ENCODE measurements around the gene KCMF1.

Gene KCMF1

DNA sequence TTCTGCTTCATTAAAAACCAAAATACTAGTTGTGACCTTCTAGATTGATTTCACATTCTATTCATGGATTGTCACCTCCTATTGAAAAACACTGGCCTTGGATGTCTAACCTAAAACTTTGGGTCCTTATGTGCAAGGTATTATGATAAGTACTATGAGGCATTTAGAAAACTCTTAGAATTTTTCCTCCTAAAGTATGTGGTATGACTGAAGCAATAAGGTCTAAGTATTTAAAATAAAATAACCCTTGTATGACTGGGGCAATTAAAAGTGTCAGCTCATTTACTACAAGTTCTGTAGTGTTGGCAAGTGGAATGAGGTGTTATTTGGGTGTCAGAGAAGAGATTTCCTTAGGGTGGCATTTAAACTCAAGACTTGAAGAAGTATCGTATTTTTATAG lies 15.1 kb downstream of the KCMF1 start:
- no peak for DNase-seq

DNA sequence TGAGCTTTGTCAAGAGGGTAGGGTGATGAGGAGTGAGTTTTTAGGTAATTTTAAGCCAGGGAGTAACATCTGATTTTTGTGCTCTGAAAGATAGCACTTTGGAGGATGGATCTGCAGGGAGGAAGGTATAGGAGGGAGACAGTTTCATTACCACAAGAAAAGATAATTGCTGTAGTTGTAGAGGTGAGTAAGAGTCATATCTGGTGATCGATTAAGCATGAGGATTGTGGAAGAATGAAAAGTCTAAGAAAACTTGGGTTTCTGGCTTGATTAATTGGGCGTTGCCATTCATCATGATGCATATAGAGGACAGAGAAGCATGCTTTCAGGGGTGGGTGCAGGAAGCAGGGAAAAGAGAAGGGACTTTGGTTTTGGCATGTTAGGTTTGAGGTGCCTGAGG lies 18.5 kb downstream of the KCMF1 start:
- DNase-seq = no peak

DNA sequence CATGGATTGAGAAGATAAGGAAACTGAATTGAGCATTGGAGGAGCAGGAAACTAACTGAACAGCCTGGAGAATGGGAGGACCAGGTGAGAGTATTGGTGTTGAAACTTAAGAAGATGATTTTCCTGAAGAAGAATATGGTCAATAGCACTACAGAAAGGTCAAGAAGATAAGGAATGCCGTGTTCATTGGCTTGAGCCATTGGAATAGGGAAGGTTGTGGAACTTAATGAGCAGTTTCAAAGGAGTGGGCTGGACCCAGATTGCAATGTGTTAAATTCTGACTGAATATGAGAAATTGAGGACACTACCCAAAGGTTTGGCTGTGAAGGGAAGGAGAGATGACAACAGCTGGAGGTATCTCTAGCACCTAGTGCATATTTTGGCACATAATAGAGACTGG lies 19.0 kb downstream of the KCMF1 start:
- DNase-seq = no peak

DNA sequence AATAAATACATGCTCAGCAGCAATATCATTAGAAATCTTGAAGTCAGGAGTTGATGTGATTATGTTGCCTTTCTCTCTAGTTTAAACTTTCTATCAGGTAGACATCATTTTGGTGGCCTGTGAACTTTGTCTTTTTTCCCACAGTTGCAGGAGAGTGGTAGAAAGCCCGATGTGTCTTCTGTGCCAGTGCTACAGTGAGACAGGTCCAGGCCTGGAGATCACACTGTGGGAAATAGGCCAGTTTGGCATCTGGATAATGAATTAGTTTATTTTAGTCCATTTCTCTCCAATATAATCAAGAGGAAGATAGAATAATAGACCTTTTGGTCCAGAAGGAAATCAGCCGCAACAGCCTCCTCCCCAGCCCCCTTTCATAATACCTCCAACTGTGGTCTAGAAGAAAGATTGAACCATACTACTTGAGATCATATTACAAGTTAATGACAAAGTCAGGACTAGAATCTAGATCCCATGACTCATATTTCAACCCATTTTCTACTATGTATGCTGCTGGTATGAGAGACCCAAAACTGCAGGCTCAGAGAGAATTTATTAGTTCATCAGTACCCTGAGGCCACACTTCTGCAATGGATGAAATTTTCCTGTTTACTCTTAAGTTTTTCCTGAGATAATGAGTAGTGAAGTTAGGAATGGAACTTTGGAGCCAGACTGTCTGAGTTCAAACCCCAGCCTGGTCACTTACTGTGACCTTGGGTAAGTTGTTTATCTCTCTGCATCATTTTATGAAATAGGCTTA lies 20.6 kb downstream of the KCMF1 start:
- no peak for DNase-seq

DNA sequence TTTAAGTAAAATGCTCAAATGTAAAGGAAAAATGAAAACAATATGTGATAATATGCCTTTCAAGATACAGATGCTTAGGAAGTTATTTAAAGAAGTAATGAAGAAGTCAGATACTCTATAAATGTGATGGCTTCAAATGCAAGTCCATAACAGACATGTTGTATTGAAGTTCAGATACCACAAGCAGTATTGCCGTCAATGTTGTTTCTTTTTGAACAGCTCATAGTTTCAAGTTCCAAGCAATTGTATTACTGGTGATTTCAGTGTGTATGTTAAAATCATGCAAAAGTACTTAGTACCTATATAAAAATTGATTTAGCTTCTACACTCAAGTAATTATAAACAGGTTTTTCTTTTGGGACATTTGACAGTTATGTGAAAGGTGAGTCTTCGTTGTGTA lies 24.9 kb downstream of the KCMF1 start:
- DNase-seq = no peak

DNA sequence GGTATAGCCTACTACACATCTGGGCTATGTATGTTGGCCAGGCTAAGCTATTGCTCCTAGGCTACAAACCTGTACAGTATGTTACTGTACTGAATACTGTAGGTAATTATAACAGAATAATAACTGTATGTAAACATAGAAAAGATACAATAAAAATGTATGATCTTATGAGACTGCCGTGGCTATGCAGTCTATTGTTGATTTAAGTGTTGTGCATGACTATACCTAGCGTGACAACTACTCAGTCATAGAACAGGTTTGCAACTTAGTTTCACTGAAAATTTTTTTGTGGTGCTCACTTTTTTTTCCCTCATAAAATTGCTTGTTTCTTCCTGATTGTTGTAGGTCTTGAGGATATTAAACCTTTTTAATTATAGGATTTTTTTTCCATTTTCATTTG lies 25.9 kb downstream of the KCMF1 start:
- DNase-seq = no peak

DNA sequence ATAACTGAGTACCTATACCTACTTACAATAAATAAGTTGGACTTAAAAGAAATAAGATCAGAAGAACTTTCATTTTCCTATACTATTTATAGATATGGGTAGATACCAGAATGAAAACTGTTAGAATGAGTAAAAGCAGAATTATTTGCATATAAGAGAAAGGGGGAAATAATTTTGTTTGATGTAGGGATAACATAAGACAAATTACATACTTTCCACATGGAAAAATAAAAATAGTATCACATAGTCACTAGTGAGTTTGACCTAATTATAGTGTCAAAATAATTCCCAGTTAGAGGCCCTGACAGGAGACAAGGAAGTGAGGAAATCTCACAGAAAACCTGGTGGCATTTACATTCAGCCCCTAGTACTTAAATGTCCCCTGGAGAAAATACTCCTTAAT lies 28.6 kb downstream of the KCMF1 start:
- DNase-seq = no peak

DNA sequence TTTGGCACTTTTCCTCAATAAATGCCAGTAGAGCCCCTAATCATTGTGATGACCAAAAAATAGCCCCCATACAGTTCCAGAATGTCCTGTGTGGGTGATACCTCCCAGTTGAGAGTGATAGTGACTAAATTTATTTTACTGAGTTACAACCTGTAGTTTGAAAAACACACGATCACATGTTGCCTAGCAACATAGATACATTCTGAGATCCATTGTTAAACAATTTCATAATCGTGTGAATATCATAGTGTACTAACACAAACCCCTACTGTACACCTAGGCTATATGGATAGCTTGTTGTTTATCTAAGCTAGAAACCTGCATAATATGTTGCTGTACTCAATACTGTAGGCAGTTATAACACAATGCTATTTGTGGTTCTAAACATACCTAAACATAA lies 30.6 kb downstream of the KCMF1 start:
- DNase-seq = no peak

DNA sequence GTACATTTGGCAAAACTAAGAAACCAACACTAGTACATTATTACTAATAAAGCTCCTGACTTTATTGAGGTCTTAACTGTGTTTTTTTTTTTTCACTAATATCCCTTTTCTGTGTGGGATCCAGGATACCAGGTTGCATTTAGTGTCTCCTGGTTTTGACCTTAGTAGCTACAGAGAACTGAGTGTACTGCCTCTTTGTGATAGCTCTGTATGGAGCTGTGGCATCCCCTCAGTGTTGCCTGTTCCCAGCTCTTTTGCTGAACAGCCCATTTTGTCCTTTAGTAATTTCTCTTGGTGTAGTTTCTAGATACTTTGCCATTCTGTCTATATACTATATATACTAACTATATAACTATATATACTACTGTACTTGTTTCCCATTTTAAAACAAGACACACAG lies 31.6 kb downstream of the KCMF1 start:
- DNase-seq = no peak

DNA sequence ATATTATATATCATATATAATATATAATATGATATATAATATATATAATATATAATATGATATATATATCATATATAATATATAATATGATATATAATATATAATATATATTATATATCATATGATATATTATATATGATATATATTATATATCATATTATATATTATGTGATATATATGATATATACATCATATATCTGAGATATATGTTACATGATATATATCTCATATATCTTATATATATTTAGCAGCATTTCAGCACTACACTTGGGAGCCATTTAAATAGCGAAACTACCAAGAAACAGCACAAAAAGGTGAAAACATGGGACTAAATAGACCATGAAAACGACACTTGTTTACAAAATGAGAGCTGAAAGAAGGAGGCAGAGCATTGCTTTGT lies 37.3 kb downstream of the KCMF1 start:
- DNase-seq = no peak

DNA sequence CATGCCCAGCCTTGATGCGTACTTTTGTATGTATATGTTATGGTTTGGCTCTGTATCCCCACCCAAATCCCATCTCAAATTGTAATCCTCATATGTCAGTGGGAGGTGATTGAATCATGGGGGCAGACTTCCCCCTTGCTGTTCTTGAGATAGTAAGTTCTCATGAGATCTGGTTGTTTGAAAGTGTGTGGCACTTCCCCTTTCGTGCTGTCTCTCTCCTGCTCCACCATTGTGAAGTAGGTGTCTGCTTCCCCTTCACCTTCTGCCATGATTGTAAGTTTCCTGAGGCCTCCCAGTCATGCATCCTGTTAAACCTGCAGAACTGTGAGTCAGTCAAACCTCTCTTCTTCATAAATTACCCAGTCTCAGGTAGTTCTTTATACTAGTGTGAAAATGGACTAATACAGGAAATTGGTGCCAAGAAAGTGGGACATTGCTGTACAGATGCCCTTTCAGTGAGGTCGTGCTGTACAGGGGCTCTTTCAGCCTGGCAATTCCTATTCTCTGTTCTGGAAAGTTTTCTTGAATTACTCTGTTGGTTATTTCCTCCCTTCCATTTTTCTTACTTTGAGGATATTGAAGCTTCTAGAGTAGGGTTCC lies 38.2 kb downstream of the KCMF1 start:
- DNase-seq = no peak

DNA sequence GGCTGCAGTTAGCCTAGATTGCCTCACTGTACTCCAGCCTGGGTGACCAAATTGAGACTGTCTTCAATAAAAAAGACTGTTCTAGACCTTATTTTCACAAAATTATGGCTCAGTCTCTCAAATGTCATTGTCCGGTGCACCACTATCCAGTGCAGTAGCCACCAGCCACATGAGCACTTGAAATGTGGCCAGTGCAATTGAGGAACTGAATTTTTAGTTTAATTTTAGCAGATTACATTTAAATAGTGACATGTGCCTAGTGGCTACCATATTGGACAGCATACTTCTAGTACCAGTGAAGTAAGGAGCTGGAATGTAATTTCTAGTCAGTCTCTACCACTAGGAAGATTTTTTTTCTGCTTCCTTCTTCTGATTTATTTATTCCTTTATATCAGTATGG lies 39.4 kb downstream of the KCMF1 start:
- no peak for DNase-seq

DNA sequence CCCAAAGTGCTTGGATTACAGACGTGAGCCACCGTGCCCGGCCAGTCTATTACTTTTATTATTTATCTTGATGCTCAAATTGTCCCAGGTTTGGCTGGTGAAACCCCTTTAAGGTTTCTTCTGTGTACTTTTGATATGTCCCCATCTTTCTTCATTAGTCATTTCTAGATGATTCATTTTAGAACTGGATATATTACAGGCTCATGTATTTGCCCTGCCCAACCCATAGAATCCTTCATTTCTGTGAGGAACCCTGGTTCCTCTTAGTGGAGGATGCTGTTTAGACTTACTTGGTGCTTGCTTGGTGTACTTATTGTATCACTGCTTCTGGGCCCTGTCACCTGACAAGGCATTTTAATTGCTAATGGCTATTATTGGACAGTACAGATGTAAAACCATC lies 40.1 kb downstream of the KCMF1 start:
- DNase-seq = no peak

DNA sequence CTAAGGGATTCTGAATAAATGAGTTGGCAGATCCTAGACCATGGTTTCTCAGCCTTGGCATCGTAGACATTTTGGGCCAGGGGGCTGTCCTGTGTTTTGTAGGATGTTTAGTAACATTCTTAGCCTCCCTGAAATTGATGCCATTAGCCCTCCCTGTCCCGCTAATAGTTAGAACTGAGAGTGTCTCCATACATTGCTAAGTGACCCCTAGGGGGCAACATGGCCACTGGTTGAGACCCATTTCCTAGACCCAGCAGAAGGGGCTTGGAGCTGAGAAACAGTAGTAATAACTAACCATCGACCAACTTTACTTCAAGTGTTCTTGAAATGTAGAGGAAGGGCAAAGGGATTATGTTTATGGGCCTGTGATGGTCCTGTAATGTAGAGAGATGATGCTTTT lies 40.8 kb downstream of the KCMF1 start:
- no peak for DNase-seq

DNA sequence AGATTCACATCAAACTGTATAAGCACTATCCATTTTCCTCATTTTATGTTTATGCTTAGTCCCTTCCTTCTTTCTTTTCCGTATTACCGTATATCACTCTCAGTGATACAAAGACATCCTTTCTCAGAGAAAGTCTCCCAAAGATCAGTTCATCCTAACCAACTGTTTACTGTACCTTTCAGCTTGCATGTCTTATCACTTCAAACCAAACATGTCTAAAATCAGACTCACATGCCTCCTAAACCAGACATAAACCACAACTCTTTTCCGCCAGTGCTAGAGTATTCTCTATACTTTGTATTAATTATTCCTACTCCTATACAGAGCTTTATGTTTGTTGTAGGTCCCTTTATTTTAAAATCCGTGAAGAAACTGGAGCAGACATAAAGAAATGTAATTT lies 41.5 kb downstream of the KCMF1 start:
- no peak for DNase-seq

DNA sequence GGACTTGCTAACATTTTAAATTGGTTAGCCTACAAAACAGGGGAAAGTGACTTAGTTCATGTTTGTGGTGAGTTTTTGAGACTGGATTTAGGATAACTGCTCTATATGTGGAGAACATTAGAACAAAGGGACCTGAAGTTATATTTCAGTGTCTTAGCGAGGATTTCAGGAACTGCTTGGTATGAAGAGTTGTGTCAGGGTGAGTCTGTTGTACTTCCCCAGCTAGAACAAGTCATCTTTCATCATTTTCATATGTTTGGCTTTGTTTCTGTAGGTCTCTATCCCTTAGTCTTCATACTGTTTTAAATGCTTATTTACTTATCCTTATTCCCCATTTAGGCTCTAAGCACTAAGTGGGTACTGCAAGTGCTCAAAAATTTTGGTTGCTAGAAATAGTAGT lies 41.9 kb downstream of the KCMF1 start:
- DNase-seq = no peak

DNA sequence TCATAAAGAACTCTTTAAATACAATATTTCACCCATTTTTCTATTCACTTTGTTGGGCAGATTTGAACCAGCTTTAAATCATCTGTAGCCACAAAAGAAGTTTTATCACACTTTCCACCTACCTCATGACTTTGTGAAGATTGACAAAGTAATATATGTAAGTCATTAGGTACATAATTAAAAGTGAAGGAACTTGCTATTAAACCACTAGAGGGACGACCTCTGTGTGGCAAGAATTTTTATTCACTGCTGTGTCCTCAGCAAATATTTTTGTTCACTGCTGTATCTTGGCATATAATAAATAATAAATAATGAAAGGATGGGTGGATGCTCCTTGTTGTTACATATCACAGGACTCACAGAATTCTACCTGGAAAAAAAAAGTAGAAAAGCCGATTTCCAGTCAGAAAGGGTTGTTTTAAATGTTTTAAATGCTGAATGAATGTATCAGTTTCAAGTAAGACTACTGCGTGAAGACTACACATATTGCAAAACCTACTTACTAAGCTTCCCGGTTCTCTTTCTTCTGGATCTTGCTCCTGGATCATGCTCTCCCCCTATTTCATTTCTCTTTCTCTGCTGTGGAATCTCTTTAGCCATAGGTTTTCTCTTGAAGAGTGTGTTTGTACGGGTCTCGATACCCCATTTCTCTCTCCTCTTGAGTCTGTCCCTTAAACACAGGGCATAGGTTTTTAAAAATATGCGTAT lies 44.8 kb downstream of the KCMF1 start:
- DNase-seq = no peak

DNA sequence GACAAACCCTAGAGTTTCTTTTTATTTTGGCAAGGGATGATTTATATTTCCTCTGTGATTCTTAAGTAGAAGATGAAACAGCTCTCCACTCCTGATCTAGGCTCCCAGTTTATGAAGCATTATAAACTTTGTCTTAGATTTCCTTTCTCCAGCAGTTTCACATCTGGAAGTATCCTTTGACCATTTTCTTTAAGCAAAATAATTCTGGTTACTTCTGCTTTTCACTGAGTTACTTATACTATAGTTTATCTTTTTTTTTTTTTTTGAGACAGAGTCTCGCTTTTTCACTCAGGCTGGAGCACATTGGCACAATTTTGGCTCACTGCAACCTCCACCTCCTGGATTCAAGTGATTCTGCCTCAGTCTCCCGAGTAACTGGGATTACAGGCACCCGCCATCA lies 45.5 kb downstream of the KCMF1 start:
- no peak for DNase-seq

DNA sequence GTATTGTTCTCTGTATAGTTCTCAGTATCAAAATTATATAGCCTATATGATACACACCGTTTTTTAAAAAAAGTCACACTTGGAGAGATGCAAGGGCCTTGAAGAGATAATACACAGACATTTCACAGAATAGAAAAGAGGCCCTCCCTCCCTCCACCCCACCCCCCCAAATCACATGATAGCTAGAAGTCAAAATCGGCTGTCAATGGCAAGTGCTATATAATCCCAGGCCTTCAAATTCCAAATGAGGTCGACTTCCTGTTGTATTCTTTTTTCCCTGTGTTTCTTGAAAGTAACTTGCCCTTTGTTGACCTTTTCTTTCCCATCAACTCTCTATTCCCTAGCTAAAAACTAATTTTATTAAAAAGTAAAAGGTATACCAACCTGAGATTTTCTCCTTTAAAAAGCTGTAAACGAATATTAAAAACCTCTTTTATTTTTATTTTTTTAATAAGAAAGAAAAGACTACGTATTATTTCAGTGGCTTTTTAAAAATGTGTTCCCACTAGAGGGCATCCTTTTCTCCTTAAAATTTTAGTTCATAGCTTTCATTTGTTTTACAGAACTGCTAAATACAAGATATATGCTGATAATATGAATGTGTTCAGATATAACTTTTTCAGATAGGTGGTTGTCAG lies 46.6 kb downstream of the KCMF1 start:
- DNase-seq = no peak

DNA sequence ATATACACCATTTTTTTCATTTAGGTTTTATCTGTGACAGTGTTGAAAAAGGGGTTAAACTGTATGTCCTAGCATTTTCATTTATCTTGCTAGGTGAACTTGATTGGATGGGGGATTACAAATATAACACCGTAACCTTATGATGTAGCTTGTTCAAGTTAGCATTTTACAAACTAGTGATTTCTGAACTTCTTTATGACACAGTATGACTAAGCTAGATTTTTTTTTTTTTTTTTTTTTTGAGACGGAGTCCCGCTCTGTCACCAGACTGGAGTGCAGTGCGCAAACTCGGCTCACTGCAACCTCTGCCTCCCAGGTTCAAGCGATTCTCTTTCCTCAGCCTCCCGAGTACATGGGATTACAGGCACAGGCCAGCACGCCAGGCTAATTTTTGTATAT lies 47.1 kb downstream of the KCMF1 start:
- no peak for DNase-seq

DNA sequence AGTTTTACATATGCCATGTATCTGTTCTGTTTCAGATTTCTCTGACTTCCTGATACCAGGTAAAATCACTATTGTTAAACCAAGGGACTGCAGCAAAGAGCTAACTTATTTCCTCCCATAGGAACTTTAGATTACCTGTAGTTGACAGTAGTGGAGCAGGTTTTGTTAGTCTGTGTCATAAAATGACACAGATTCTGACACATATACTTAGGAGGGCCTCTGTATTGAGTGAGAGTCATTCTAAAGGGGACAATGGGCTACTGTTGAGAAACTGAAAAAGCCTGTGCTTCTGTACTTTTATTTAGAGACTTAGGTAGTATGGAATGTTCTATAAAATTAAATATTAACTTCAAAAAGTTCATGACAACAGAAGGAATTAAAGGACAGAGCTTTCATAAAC lies 48.2 kb downstream of the KCMF1 start:
- no peak for DNase-seq

DNA sequence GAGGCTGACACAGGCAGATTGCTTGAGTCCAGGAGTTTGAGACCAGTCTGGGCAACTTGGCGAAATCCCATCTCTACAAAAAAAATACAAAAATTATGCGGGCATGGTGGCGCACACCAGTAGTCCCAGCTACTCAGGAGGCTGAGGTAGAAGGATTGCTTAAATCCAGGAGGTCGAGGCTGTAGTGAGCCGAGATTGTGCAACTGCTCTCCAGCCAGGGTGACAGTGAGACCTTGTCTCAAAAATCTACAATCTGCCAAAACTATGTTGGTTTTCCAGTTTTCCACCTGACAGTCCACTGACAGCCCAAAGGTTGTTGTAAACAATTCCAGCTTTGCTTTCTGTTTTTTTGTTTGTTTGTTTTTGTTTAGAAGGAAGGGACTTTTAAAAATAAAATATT lies 51.3 kb downstream of the KCMF1 start:
- no peak for DNase-seq

DNA sequence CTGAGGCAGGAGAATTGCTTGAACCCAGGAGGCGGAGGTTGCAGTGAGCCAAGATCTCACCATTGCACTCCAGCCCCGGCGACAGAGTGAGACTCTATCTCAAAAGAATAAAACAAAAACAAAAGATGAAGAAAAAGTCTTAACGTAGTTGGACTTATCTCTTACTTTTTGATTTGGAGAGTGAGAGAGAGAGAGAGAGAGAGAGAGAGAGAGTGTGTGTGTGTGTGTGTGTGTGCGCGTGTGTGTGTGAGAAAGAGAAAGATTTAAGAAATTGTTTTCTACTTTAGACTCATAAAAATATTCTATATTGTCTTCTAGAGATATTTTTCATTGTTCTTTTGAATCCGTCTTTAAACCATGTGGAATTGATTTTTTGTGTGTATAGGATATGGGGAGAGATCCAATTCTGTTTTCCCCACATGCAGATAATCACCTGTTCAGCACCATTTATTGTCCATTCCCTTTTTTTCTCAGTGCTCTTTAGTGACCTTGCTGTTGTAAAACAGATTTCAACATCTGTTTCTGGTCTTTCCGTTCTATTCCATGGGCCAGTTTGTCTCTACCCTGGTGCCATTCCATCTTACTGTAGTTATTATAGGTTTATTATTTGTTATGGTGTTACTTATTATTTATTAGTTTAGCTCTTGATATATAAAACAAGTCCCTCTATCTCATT lies 53.5 kb downstream of the KCMF1 start:
- no peak for DNase-seq
